ENCODE results near the gene GLA. TPM values are rescaled to one million over a fixed set of nuclear protein-coding genes. Genes with fewer than 3 reads are reported as not detected.

The GLA gene
- total and polyA plus RNA-seq, 9 of the 15 experiments (the other 6 are each of a cell fraction or from before 2014, with no cell fraction given): 41.7 to 146 (median 73.8) TPM

DNA sequence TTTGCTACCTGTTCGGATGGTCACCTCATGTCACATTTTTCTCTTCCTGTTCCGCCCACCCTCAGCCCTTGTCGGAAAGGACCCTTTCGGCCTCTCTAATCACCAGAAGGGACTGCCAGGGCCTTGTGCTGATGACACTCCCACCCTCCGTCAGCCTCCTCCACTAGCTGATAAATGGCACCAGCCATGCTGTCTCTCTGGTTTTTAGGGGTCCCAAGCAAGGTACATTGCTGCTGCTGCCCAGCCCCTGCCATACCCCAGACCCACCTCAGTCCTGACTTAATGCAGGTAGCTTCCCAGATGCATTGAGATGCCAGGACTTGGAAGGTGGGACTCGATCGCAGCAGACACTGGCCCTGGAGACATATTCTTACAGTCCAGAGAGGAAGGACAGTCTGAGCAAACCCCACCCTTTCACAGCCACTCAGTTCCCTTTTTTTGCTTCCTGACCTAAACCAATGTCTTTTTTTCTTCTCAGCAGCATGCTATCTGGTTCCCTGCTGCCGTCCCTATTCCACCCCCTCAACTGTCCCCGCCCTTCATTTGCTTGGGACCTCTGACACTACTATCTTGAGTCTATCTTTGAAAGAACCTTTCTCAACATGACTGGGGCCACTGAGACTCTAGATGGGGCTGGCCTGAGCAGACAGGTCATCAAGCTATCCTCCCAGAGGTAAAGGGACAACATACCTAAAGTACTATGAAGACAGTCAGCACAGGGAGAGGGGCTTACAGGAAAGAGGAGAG is 21.8 kb downstream of the GLA start, which contains the start of gene BTK (continued):
- TF ChIP-seq, protein P1, sequence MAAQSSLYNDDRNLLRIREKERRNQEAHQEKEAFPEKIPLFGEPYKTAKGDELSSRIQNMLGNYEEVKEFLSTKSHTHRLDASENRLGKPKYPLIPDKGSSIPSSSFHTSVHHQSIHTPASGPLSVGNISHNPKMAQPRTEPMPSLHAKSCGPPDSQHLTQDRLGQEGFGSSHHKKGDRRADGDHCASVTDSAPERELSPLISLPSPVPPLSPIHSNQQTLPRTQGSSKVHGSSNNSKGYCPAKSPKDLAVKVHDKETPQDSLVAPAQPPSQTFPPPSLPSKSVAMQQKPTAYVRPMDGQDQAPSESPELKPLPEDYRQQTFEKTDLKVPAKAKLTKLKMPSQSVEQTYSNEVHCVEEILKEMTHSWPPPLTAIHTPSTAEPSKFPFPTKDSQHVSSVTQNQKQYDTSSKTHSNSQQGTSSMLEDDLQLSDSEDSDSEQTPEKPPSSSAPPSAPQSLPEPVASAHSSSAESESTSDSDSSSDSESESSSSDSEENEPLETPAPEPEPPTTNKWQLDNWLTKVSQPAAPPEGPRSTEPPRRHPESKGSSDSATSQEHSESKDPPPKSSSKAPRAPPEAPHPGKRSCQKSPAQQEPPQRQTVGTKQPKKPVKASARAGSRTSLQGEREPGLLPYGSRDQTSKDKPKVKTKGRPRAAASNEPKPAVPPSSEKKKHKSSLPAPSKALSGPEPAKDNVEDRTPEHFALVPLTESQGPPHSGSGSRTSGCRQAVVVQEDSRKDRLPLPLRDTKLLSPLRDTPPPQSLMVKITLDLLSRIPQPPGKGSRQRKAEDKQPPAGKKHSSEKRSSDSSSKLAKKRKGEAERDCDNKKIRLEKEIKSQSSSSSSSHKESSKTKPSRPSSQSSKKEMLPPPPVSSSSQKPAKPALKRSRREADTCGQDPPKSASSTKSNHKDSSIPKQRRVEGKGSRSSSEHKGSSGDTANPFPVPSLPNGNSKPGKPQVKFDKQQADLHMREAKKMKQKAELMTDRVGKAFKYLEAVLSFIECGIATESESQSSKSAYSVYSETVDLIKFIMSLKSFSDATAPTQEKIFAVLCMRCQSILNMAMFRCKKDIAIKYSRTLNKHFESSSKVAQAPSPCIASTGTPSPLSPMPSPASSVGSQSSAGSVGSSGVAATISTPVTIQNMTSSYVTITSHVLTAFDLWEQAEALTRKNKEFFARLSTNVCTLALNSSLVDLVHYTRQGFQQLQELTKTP (IDR thresholded peaks at IDR 0.05; ENCODE audit: low read depth in 1 of 2, partially characterized antibody in 2 of 2): no peak
- TF ChIP-seq, protein P2, sequence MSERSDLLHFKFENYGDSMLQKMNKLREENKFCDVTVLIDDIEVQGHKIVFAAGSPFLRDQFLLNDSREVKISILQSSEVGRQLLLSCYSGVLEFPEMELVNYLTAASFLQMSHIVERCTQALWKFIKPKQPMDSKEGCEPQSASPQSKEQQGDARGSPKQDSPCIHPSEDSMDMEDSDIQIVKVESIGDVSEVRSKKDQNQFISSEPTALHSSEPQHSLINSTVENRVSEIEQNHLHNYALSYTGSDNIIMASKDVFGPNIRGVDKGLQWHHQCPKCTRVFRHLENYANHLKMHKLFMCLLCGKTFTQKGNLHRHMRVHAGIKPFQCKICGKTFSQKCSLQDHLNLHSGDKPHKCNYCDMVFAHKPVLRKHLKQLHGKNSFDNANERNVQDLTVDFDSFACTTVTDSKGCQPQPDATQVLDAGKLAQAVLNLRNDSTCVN (CRISPR knock-in tag; IDR thresholded peaks at IDR 0.05): no peak
- TF ChIP-seq, protein P3, sequence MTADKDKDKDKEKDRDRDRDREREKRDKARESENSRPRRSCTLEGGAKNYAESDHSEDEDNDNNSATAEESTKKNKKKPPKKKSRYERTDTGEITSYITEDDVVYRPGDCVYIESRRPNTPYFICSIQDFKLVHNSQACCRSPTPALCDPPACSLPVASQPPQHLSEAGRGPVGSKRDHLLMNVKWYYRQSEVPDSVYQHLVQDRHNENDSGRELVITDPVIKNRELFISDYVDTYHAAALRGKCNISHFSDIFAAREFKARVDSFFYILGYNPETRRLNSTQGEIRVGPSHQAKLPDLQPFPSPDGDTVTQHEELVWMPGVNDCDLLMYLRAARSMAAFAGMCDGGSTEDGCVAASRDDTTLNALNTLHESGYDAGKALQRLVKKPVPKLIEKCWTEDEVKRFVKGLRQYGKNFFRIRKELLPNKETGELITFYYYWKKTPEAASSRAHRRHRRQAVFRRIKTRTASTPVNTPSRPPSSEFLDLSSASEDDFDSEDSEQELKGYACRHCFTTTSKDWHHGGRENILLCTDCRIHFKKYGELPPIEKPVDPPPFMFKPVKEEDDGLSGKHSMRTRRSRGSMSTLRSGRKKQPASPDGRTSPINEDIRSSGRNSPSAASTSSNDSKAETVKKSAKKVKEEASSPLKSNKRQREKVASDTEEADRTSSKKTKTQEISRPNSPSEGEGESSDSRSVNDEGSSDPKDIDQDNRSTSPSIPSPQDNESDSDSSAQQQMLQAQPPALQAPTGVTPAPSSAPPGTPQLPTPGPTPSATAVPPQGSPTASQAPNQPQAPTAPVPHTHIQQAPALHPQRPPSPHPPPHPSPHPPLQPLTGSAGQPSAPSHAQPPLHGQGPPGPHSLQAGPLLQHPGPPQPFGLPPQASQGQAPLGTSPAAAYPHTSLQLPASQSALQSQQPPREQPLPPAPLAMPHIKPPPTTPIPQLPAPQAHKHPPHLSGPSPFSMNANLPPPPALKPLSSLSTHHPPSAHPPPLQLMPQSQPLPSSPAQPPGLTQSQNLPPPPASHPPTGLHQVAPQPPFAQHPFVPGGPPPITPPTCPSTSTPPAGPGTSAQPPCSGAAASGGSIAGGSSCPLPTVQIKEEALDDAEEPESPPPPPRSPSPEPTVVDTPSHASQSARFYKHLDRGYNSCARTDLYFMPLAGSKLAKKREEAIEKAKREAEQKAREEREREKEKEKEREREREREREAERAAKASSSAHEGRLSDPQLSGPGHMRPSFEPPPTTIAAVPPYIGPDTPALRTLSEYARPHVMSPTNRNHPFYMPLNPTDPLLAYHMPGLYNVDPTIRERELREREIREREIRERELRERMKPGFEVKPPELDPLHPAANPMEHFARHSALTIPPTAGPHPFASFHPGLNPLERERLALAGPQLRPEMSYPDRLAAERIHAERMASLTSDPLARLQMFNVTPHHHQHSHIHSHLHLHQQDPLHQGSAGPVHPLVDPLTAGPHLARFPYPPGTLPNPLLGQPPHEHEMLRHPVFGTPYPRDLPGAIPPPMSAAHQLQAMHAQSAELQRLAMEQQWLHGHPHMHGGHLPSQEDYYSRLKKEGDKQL (CRISPR knock-in tag; IDR thresholded peaks at IDR 0.05; ENCODE audit: borderline replicate concordance): no peak
- TF ChIP-seq, protein P4, sequence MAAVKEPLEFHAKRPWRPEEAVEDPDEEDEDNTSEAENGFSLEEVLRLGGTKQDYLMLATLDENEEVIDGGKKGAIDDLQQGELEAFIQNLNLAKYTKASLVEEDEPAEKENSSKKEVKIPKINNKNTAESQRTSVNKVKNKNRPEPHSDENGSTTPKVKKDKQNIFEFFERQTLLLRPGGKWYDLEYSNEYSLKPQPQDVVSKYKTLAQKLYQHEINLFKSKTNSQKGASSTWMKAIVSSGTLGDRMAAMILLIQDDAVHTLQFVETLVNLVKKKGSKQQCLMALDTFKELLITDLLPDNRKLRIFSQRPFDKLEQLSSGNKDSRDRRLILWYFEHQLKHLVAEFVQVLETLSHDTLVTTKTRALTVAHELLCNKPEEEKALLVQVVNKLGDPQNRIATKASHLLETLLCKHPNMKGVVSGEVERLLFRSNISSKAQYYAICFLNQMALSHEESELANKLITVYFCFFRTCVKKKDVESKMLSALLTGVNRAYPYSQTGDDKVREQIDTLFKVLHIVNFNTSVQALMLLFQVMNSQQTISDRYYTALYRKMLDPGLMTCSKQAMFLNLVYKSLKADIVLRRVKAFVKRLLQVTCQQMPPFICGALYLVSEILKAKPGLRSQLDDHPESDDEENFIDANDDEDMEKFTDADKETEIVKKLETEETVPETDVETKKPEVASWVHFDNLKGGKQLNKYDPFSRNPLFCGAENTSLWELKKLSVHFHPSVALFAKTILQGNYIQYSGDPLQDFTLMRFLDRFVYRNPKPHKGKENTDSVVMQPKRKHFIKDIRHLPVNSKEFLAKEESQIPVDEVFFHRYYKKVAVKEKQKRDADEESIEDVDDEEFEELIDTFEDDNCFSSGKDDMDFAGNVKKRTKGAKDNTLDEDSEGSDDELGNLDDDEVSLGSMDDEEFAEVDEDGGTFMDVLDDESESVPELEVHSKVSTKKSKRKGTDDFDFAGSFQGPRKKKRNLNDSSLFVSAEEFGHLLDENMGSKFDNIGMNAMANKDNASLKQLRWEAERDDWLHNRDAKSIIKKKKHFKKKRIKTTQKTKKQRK (IDR thresholded peaks at IDR 0.05; ENCODE audit: borderline replicate concordance, low read depth, low read length): no peak
- TF ChIP-seq HNRNPL (IDR thresholded peaks at IDR 0.05; ENCODE audit: low read depth, low read length): no peak
- TF ChIP-seq, protein P5, sequence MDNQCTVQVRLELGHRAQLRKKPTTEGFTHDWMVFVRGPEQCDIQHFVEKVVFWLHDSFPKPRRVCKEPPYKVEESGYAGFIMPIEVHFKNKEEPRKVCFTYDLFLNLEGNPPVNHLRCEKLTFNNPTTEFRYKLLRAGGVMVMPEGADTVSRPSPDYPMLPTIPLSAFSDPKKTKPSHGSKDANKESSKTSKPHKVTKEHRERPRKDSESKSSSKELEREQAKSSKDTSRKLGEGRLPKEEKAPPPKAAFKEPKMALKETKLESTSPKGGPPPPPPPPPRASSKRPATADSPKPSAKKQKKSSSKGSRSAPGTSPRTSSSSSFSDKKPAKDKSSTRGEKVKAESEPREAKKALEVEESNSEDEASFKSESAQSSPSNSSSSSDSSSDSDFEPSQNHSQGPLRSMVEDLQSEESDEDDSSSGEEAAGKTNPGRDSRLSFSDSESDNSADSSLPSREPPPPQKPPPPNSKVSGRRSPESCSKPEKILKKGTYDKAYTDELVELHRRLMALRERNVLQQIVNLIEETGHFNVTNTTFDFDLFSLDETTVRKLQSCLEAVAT (IDR thresholded peaks at IDR 0.05): peak in 1 of 2 experiments; percentile 25; a peak in 1 of 4 replicates
- TF ChIP-seq NCOA2 (IDR thresholded peaks at IDR 0.05; ENCODE audit: partially characterized antibody in 2 of 2): no peak
- no peak for TF ChIP-seq PTBP1 (IDR thresholded peaks at IDR 0.05; ENCODE audit: low read depth, low read length)
- no peak for TF ChIP-seq MTA3 (IDR thresholded peaks at IDR 0.05; ENCODE audit: borderline replicate concordance)

All from K562 (cell line).